H54 (cell line): Measurements from ENCODE around the gene WBP1.
"Not testable (repeated sequence)": the region's sequence is repeated elsewhere in the genome, so short reads cannot be mapped to it uniquely, and the experiment has no call there.

Source experiments
- DNase-seq: peaks from one replicate; pipeline ENCODE4 v3.0.0; 2011; ENCODE audit warnings: low spot score, mixed read lengths; ENCODE audit not compliant: insufficient read length
- FAIRE-seq: peaks from 3 replicates; lab custom pipeline; 2011; peaks lifted over from hg19 to GRCh38; lab: Jason Lieb, UNC
- POLR2A ChIP-seq: IDR thresholded peaks from 2 replicates; pipeline ENCODE4 v1.6.1; 2011; ENCODE audit warnings: low read depth, mild to moderate bottlenecking, low read length

WBP1 gene

DNA sequence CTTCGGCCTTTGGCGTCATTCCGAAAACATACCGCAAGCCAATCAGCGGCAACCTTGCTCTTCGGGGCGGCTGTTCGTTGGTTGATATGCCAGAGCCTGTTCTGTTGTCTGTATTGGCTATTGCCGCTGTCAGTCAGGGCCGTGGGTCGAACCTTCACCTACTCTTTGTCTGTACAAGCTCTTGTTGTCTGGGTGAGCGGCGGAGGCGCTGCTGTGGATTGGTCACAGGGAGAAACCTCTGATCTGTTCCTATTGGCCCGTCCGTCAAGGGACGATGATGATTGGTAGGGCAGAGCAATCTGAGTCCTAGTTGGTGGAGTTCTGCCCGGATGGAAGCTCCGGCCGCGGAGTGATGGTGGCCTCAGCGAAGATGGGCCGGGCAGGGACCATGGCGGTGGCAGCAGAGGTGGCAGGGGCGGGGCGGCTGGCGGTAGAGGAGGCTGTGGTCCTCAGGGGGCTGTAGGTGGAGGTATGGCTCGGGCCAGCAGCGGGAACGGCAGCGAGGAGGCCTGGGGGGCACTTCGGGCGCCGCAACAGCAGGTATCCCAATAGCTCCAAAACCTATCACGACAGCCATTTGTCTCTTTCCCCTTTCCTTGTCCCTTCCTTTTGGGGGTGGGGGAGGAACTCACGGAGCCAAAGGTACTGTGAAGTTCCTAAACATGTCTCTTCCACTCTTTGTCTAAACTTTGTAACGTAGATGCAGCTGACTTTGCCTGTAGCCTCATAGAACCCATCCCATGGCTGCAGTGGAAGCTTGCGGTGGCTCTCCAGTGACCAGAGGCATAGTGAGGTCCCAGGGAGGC, at the start of gene WBP1:
TSS of gene WBP1 (plus strand) at position 307 of the 806 bp plus-strand sequence. CDS start at position 472, 165 bp downstream.
- peak; percentile 99 for DNase-seq
- TF ChIP-seq POLR2A = peak; percentile 61
- FAIRE-seq = peak; percentile 85

DNA sequence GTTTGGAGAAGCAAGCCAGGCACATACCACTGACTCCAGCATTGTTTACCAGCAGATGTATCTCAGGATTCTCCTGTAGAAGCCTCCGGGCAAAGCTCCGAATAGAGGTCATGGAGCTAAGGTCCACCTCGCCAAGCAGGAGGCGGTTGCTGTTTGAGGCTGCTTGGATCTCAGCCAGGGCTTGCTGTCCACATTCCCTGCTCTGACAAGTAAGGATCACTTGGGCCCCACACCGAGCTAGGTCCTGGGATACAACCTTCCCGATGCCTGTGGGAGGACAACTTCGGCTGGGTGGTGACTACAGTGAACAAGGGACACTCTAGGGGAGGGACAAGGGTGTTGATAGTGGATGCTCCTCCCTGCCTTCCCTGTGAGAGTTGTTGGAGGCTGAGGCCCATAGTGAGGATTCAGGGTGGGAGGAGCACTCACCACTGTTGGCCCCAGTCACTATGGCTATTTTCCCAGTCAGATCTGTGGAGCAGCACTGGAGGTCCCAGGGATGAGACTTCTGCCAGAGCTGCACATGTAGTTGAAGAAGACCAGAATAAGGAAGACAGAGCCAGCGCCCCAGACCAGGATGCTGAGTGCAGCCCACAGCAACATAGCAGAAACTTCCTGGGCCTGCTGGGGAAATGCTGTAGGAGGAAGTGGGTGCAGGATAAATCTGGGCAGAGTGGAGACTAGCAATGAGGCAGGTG, 45.1 kb upstream of the WBP1 start:
- TF ChIP-seq POLR2A = no peak
- FAIRE-seq = no peak

DNA sequence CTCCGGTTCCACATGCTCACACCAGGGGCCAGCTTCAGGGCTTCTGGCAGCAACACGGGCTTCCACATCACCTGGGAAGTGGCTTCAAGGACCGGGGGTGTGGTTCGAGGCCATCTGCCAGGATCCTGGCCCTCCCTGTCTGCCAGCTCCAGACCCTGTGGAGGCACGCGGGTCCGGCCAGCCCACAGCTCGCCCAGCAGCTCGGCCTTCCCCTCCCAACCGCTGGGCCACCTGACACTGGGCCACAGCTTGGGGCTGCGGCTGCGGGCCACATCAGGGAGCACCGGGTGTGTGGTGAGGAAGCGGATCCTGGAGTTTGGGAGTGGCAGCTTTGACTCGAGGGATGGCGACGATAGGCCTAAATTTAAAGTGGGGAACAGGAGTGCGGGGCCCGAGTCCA, 43.8 kb upstream of the WBP1 start:
- FAIRE-seq = no peak

More for the DNA sequence above, 45.1 kb upstream of the WBP1 start:
- DNase-seq = no peak

DNA sequence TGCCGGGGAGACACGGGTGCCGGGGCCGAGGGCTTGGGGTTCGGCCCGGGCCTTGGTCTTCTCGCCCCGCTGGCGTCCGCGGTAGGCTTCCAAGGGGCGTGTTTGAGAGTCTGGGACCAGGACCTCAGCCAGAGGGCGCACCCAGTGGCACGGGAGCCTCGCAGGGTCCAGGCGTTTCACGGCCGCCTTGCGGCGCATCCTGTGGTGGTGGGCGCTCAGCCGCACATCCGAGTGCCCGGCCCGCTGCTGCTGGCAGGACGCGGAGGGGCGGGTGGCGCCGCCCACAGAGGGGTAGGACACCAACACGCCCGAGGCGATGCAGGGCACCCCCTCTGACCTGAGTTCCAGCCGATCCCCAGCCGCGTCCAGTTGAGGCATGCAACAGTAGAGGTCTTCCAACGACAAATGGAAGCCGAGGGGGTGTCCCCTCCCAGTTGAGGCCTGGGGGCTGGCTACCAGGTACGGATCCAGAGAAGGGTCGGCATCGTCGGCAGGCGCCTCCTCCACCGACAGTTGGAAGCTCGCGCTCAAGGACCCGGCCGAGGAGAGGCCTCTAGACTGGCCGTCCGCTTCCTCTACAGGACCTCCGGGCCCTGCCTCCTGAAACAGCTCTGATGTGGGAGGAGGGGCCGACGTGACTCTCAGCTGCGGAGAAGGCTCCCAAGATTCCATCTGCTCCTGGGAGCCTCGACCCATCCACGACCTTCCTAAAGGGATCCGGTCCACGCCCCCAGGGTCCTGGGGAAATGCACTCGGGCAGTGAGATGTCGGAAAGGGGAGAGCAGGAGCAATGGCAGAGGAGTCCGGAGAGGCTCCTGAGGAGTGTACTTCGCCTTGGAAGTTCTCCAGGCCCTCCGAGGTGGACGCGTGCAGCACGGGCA, 43.1 kb upstream of the WBP1 start:
- DNase-seq (no peak), FAIRE-seq (no peak)
- no peak for TF ChIP-seq POLR2A

More for the DNA sequence above, 43.8 kb upstream of the WBP1 start:
- no peak for DNase-seq
- TF ChIP-seq POLR2A = no peak

DNA sequence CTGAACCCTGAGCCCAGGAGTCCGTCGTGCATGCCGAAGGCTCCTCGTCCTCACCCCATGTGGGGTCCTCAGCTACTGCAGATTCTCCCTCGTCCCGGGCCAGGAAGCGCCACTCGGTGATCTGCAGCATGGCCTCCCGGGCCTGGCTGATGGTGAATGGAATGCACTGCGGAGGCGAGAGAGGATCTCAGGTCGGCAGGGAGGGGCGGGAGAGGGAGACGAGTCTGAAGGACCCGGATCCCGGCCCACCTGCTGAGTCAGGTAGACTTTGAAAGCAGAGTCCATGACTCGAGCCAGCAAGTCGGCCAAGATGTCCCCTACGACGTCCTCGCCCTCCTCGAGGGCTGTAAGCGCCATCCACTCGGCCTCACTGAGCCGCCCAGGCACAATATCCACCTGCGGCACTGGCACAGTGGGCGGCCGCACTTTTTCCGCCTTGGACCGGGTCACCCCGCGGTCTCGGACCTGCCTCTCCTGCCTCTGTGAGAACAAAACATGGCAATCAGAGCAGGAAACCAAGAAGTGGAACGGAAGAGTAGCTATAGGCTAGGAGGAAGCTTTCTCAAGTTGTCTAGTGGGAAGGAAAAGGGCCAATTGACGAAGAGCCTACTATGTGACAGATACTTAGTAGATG, 42.4 kb upstream of the WBP1 start:
- FAIRE-seq (no peak), DNase-seq (no peak)
- no peak for TF ChIP-seq POLR2A

DNA sequence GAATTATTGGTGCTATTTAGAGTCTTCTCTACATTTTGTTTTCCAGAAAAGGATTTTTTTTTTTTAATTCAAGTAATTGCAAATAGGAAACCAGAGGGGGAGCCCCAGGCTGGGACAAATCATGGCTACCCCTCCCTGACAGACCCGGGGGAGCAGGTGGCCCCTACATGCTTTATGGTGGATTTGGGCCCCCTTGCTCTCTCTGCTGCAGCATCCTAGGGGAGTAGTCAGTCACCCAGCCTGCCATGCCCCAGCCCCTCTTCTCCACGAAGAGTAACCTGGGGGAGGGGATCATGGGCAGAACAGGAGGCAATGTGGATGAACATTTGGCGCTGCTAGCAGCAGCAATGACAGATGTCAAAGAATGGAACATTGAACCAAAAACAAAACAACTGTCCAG, 41.5 kb upstream of the WBP1 start:
- DNase-seq (no peak), FAIRE-seq (no peak)
- TF ChIP-seq POLR2A = no peak

DNA sequence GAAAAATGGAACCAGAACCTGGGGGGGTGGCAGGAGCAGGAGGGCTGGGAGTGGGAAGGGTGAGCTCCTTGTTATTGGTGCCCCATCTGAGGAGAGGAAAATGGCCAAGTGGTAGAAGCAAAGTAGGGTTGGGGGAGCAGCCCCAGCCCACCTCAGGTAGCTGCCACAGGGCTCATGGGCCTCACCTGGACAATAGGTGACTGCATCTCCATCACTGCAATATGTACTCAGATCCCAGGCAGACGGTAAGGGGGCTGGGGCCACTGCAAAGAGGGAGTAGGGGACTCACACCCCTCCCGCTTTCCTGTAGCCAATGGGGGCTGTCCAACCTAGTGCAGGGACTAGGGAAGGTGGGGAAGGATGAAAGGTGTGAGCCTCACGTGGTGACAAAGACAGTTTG, 41.0 kb upstream of the WBP1 start:
- TF ChIP-seq POLR2A = no peak
- FAIRE-seq = no peak
- DNase-seq = no peak

DNA sequence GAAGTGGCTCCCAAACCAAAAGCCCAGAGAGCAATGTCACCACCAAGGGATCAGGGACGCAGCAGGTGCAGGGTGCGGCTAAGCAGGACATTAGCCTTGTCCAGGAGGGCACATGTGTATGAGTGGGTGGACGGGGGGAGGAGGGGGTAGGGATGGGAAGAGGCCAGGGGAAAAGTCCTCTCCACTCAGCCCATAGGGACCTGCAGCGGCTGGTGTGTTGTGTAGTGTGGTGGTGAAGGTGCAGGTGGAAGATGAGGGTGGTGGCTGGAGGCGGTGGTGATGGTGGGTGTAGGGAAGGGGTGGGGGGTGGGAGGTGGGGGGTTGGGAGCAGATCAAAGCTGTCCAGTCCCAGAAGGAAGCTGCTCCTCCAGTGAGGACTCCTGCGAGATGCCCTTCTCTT, 40.5 kb upstream of the WBP1 start:
- no peak for DNase-seq
- no peak for TF ChIP-seq POLR2A
- FAIRE-seq = no peak

DNA sequence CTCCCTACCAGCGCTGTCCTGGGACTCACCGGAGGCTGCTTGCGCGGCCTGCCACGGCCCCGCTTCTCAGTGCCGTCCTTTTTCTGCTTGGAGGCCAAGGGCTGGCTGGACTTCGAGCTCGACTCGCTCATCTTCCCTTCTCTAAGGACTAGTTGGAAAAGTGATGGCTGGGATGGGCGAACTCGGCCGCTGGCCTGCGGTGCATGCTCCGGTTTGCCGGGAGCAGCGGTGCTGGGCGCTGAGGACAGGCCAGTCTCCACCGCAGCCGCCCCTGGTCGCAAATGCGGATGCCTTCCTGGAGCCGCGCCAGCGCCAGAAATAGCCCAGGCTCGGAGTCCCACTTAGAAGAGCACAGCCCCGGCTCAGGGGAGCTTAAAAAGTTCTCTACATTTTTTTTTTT, 39.9 kb upstream of the WBP1 start:
- no peak for TF ChIP-seq POLR2A
- FAIRE-seq = no peak
- DNase-seq = no peak

DNA sequence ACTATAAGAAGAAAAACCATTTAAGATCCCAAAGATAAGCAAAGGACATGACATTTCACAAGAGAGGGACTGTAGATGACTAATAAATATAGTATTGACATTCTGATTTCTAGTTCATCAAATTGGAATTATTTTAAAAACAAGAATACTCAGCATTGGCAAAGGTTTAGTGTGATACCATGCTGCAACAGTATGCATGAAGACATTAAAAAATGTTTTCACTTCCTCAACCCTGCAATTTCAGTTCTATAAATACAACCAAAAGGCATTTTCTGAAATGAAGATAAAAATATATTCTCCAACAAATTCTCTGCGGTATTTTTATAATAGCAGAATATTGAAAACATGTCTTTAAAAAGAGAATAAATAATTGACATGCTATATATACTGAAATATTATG, 38.9 kb upstream of the WBP1 start:
- no peak for FAIRE-seq
- no peak for TF ChIP-seq POLR2A
- no peak for DNase-seq

DNA sequence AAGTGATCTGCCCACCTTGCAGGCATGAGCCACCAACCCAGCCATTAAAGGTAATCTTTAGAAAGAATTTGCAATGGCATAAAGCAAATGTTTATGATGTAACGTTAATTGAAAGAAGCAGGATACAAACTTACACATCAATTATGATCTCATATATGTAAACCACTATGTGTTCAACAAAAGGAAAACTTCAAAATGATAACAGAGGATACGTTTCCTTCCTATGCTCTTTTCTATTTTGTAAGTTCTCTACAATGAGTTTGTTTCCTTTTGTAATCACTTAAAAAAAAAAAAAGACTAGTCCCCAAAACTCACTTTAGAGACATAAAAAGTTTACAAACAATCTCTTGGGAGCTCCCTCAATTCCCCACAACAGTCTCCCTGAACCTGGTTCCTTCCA, 38.2 kb upstream of the WBP1 start:
- FAIRE-seq = no peak
- TF ChIP-seq POLR2A = no peak
- DNase-seq = no peak

DNA sequence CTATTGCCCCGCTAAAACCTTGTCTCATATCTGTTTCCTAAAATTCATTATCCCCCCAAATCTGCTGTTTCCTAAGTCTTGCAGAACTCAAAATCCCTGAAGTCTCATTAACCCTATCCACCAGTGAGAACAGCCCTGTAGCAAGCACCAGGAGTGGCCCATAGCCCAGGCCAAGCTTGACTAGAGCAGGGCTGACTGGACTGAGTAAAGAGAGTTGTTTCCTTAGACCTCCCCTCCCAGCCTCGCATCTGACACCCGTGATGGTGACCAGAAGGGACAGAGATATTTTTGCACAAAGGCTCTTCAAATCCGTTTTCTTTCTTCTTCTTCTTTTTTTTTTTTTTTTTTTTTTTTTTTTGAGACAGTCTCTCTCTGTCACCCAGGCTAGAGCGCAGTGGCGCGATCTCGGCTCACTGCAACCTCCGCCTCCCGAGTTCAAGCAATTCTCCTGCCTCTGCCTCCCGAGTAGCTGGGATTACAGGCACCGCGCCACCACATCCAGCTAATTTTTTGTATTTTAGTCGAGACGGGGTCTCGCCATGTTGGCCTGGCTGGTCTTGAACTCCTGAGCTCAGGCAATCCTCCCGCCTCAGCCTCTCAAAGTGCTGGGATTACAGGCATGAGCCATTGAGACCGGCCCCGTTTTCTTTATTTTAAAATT, 37.7 kb upstream of the WBP1 start:
- DNase-seq, FAIRE-seq: not testable (repeated sequence)
